NCI-H748 (cell line): ENCODE results near the gene C17orf114.

Experiments used
- DNase-seq: peaks from one replicate; lab custom pipeline; 2025; ENCODE audit not compliant: unreplicated experiment; lab: John Stamatoyannopoulos, UW

Gene C17orf114

GRCh38 chr17:4823373-4824089, 21.4 kb upstream of the C17orf114 start:
- DNase-seq, result no peak

GRCh38 chr17:4822835-4823234, 20.7 kb upstream of the C17orf114 start:
- no peak for DNase-seq

GRCh38 chr17:4818276-4818675, 16.1 kb upstream of the C17orf114 start:
- DNase-seq, result no peak

GRCh38 chr17:4816826-4817225, 14.7 kb upstream of the C17orf114 start:
- DNase-seq, result no peak

GRCh38 chr17:4815043-4815675, 13.0 kb upstream of the C17orf114 start:
- DNase-seq, result no peak

- DNase-seq, result no peak
Measured at GRCh38 chr17:4812690-4813089, 10.6 kb upstream of the C17orf114 start.

GRCh38 chr17:4811471-4811870, 9.3 kb upstream of the C17orf114 start:
- DNase-seq, result no peak

- no peak for DNase-seq
Measured at GRCh38 chr17:4810696-4811290, 8.7 kb upstream of the C17orf114 start.

- no peak for DNase-seq
Measured at GRCh38 chr17:4808378-4808767, 6.2 kb upstream of the C17orf114 start.

GRCh38 chr17:4807605-4808377, 5.7 kb upstream of the C17orf114 start:
- DNase-seq, result no peak

- peak; percentile 92 for DNase-seq
Measured at GRCh38 chr17:4806777-4807604, 4.9 kb upstream of the C17orf114 start, which contains the start of gene PLD2. PLD2 (plus strand) TSS chr17:4807152; CDS start chr17:4807773, 621 bp downstream.

GRCh38 chr17:4806456-4806776, 4.3 kb upstream of the C17orf114 start:
- peak; percentile 72 for DNase-seq

GRCh38 chr17:4800462-4801196, 1.5 kb downstream of the C17orf114 start:
- DNase-seq, result no peak

GRCh38 chr17:4796552-4796920, 5.6 kb downstream of the C17orf114 start:
- DNase-seq, result peak; percentile 56

GRCh38 chr17:4795168-4795567, 7.0 kb downstream of the C17orf114 start:
- DNase-seq, result no peak

- no peak for DNase-seq
Measured at GRCh38 chr17:4790705-4791088, 11.4 kb downstream of the C17orf114 start.

GRCh38 chr17:4789951-4790704, 12.0 kb downstream of the C17orf114 start:
- DNase-seq, result peak; percentile 88

- no peak for DNase-seq
Measured at GRCh38 chr17:4789701-4789950, 12.5 kb downstream of the C17orf114 start.

- DNase-seq, result peak; percentile 62
Measured at GRCh38 chr17:4788807-4789700, 13.1 kb downstream of the C17orf114 start, which contains the start of gene GLTPD2. GLTPD2 (plus strand) TSS chr17:4788964; CDS start chr17:4789012, 48 bp downstream.
